GM04504 (cell line): ENCODE measurements around the gene PDZRN4.
"Not testable (repeated sequence)": the region's sequence is repeated elsewhere in the genome, so short reads cannot be mapped to it uniquely, and the experiment has no call there.

Source experiments
- DNase-seq: peaks from one replicate; pipeline ENCODE4 v3.0.0-alpha.2; 2012; ENCODE audit warnings: low read depth

The PDZRN4 gene

GRCh38 chr12:41285470-41285869 lies 97.3 kb downstream of the PDZRN4 start:
- not testable (repeated sequence) for DNase-seq

DNA sequence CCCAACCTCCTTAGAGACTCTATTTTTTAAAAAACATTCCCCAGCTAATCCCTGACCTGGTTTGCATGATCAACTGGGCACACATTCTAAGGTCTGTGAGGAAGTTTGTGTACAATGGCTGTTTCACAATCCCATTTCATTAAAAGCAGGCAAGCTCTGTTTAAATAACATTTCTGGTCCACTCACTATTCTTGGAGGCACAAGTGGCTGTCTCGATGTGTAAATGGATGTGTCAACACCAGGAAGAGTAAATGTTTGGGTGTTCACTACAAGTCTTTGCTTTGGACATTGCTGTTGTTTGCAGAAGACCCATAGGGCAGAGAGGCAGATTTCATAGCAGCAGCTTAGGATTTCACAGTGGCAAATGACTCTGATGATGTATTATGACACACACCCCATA lies 98.3 kb downstream of the PDZRN4 start:
- no peak for DNase-seq

- DNase-seq: no peak
These were observed 99.5 kb downstream of the PDZRN4 start for GRCh38 chr12:41287500-41288141.

DNA sequence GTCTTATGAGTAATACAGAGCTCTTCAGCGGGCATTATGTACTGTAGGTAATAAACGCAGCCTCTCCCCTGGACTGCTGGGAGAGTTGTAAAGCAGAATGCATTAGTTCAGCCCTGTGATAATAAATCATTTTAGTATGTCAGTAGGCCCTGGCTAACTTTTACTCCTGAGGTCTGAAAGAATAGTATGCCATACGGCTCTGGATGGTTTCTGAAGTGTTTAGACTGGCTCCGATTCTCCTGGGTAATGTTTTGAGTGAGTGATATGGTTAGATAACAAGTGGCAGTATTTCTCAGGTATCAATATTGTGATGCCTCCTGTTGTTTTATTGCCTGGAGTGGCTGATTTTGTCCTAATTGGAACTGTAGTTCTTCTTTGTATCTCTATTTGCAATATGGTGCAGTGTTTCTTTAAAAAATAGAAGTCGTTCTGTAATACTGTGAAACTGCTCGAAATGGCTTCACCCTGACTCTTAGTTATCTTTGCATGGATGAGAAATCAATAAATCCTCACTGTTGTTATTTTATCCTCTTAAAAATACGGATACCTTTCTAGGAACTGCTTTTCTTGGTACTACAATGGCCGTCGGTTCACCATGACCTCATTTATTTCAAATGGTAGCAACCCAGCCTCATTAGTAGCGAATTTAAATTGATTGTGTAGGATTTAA lies 100.2 kb downstream of the PDZRN4 start:
- DNase-seq: no peak

- DNase-seq: no peak
These were observed 101.4 kb downstream of the PDZRN4 start for GRCh38 chr12:41289501-41289900.

- no peak for DNase-seq
These were observed 104.9 kb downstream of the PDZRN4 start for GRCh38 chr12:41293011-41293410.

DNA sequence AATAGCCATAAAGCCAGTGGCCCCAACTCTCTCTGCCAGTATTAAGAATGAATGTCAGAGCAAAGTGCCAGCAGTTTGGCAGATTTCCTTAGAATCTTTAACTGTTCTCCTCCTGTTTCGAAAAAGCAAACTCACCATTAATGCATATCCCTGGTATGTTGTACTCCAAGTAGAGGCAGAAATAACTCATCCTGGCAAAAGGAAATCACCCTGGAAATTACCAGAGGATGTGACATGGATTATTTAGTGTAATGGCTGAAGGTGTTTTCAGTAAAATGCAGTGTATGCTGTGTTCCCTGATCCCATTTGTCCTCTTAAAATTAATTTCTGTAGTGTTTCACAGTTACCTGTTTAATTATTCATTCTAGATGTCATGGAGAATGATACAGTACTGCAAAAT lies 105.3 kb downstream of the PDZRN4 start:
- no peak for DNase-seq

GRCh38 chr12:41302979-41303403 lies 114.9 kb downstream of the PDZRN4 start:
- no peak for DNase-seq

DNA sequence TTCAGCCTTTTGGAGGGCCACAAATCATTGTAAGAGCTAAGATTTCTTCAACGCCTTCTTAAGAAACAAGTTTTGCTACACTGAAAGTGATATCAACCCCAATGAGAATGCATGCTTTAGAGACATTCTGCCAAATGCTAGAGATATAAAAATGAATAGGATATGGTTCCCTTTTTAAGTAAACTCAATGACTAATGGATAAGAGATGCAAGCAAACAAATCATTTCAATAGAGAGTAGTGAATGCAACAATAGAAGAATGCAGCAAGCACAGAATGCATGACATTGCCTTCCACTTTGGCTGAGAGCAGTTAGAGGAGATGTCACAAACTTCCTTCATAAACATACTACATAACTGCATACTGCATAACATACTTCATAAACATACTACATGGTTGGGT lies 116.4 kb downstream of the PDZRN4 start:
- no peak for DNase-seq

GRCh38 chr12:41310367-41310766 lies 122.2 kb downstream of the PDZRN4 start:
- DNase-seq: no peak

DNA sequence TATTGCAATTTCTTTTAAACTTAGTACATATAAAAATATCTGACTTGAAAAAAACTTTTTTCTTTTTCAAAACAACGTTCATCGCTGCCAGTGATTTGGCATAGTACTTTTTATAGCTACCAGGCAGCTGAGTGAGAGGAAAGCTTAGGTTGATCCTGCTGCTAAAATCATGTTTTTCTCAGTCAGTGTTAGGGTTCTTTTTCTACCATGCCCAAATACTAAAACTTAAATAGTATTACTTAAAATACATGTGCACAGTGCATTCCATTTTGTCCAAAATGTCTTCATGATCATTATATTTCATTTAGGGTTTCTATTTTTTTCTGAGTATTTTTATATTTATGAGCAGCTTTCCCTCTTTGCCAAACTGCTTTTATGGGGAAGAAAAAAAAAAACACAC lies 123.8 kb downstream of the PDZRN4 start:
- DNase-seq: no peak

DNA sequence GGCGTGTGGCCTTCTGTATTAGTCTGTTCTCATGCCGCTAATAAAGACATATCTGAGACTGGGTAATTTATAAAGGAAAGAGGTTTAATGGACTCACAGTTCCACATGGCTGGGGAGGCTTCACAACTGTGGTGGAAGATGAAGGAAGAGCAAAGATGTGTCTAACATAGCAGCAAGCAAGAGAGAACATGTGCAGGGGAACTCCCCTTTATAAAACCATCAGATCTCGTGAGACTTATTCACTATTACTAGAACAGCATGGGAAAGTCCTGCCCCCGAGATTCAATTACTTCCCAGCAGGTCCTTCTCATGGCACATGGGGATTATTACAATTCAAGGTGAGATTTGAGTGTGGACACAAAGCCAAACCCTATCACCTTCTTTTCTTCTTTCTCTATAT lies 124.3 kb downstream of the PDZRN4 start:
- DNase-seq: not testable (repeated sequence)

GRCh38 chr12:41325336-41325735 lies 137.2 kb downstream of the PDZRN4 start:
- no peak for DNase-seq

DNA sequence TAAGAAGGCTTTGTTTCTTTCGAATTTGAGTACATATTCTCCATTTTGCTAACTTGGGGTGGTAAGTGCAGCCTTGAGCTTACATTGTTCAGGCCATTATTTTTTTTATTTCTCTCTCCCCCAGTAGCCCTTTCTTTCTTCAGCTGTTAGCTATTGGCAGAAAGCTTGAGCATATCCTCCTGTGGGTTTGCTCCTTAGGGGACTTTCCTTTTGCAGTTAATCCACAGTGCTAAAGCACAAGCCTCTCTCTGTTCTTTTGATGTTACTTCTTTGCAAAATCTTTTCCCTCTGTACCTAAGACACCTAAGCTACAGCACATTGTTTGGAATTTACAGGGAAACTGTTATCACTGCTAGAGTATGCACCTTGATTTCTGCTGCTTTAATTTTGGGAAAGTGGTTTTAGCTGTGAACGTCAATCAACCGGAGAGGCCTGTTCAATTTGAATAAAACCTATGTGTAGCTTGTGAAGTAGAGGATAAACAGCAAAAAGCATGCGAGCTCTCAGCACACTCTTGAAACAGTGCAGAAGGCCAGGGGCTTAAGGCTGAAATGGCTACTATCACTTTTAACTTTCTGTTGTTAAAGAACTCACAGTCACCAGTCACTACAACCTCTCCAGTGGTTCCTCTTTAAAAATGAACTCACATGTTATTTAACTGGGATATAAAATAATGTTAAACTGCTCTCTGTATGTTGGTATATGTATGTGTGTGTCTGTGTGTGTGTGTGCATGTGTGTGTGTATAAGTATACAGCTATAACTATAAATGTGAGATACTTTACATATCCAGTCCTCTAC lies 139.2 kb downstream of the PDZRN4 start:
- DNase-seq: no peak

DNA sequence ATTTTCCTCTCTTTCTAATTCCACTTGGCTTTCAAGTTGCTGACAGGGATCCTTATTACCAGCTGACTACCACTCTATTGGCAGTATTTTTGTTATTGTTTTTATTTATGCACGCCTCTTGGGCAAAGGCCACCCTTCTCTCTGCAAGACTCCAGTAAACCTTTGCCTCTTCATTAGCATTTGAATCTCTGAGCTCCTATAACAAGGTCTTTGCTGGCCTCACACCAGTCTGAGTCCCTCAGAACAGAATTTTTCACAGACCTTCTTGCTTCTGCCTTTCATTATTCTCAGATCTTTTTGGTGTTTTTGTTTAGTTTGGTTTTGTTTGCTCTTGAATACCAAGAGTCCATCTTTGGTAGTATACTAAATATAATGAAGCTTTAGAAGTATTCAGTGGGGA lies 145.9 kb downstream of the PDZRN4 start:
- no peak for DNase-seq

DNA sequence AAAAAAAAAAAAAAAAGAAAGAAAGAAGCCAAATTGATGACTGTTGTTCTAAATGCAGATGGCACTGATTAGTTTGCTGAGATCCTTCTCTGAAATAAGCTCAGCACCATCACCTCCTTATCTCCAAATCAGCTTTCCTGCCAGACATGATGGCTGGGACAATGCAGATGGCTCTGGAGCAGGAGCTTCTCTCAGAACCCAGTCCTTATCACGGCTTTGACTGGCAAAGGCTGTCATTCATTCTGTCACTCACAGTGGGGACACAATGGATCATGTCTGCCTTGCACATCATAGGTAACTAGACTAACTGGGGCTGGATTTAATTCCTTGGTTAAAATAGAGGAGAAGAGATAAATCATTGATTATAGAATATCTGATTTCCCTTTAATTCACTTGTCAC lies 146.3 kb downstream of the PDZRN4 start:
- no peak for DNase-seq

DNA sequence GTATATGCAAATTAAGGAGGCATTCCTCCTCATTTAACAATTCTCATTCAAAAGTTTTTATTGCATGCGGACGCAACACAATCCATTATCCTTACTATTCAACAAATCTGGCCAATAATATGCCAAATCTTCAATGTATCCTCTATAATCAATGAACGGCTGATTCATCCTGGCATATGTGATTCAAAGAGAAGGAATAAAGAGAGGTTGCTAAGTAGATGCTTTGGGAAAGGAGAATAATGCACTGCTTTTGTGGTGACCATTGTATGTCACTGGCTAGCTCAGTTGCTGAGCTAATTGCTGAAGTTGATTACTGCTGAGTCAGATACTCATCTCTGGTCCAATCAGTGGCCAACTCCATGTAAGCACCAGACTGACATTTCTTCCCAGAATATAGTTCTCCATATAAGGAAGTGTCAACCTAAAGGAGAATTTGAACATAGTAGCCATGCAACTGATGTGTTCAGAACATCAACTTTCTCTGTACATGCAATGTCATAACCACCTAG lies 148.0 kb downstream of the PDZRN4 start:
- DNase-seq: no peak

- no peak for DNase-seq
These were observed 151.7 kb downstream of the PDZRN4 start for GRCh38 chr12:41339784-41340183.

DNA sequence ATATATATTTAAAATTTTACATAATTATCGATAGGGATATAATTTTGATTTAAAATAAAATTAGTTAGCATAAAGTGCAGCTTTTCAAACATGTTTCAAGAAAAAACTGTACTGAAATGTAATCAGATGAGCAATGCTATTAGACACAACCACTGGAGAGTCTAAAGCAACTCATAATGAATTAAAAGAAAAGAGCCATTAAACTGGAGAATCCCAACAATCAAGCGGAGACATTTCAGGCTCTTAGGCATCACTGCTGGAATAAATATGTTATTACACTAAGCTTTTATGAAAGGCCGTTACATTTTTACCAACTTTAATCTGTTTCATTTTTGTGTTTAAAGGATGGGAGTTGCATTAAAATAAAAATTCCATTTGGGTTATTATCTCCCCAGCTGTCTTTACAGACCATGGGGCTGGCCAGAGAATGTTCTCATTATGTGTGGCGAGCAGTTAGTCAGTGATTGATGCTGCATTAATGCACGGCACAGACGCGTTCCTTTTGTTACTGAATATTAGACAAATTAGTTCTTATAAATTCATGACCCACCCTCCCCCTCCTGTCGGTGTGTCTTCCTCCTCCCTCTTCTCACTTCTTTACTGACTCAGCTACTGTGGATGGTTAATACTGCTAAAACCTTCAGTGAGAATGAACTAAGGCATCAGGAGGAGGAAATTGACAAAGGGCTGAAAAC lies 156.8 kb downstream of the PDZRN4 start:
- no peak for DNase-seq

GRCh38 chr12:41348198-41348597 lies 160.1 kb downstream of the PDZRN4 start:
- no peak for DNase-seq

DNA sequence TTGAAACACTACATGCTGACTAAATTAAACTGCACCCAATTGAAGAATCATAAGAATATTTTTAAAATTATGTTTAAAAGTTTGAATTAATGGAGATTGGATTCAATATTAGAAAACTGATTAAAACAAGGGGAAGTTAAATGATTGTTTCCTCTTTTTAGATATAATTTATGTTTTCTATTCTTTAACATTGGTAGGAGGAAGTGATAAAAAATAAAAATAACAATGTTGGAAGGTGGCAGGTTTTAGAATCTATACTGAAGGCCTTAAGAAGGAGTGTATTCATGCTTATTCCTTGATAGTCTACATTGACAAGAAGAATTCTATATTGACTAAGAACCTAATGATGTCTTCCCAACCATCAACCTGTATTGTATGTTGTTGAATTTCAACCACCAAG lies 168.1 kb downstream of the PDZRN4 start:
- no peak for DNase-seq

DNA sequence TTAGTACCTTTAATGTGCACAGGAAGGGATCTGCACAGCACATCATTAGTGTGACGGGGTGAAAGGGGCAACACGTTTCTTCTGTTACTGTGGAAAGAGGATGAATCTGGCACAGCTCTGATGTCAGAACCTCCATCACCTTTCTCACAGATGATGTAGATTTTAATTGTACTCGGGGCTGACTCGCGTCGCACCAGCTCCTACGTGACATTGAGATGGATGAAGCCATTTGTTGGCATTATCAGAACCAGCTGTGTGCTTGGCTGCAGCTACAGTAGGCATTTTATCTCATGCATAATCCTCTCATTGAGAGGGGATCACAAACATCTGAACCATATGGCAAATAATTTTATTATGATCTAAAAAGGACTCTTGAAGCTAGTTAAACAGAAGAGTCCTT lies 173.6 kb downstream of the PDZRN4 start:
- no peak for DNase-seq
